Measurements from ENCODE around the gene TPGS1.

GRCh38 chr19:535017-535835, 27.9 kb downstream of the TPGS1 start:
- TF ChIP-seq CTCF (IDR thresholded peaks at IDR 0.05 in 4 of 5, conservative IDR thresholded peaks at IDR 0.05 in 1 of 5) (no peak), POLR2A (IDR thresholded peaks at IDR 0.05) (no peak)

Measured in gastrocnemius medialis (tissue), 4 donors.